Measurements from ENCODE around the gene GRIK3.

DNA sequence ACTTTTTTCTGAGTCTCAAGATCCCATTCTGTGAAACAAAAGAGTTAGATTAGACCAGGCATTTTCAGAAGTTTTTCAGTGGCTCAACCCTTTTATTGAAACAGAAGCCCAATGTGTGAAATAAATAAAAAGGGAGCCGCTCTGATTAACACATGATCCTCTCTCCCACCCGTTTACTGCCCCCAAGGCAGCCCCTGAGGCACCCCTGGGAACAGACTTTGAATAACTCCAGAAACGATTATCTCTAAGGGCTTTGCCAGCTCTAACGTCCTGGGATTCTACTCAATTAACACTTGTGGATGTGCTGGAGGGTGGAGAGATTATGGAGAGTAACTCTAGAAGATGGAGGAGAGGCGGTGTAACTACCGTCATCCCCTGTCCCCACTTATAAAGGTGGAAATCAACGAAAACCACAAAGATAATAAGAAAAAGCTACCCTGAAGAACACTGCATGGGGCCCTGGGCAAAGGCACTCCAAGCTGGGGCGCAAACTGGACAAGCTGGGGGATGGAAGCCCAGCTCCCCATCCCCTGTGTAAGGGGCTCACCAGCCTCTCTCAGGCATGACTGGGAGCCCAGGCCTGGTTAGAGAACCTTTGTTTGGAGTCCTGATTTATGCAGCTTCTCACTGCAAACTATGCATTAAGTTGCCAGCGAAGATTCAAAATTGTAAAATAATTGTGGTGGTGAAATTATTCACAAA is 39.0 kb upstream of the GRIK3 start:
- TF ChIP-seq, protein P1, sequence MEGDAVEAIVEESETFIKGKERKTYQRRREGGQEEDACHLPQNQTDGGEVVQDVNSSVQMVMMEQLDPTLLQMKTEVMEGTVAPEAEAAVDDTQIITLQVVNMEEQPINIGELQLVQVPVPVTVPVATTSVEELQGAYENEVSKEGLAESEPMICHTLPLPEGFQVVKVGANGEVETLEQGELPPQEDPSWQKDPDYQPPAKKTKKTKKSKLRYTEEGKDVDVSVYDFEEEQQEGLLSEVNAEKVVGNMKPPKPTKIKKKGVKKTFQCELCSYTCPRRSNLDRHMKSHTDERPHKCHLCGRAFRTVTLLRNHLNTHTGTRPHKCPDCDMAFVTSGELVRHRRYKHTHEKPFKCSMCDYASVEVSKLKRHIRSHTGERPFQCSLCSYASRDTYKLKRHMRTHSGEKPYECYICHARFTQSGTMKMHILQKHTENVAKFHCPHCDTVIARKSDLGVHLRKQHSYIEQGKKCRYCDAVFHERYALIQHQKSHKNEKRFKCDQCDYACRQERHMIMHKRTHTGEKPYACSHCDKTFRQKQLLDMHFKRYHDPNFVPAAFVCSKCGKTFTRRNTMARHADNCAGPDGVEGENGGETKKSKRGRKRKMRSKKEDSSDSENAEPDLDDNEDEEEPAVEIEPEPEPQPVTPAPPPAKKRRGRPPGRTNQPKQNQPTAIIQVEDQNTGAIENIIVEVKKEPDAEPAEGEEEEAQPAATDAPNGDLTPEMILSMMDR (IDR thresholded peaks at IDR 0.05): no peak
- TF ChIP-seq POLR2A (IDR thresholded peaks at IDR 0.05) (no peak), EP300 (IDR thresholded peaks at IDR 0.05) (no peak), POLR2AphosphoS5 (IDR thresholded peaks at IDR 0.05) (no peak)

Measured in stomach (tissue), 4 donors.